Activated CD8-positive, alpha-beta memory T cell treated with anti-CD3 and anti-CD28 coated beads for 24 hours (primary cell): Measurements from ENCODE around the gene TIMM44.
"Not testable (repeated sequence)": the region's sequence is repeated elsewhere in the genome, so short reads cannot be mapped to it uniquely, and the experiment has no call there.

Experiments used
- DNase-seq: peaks from one replicate; pipeline ENCODE4 v3.0.0-alpha.2; 2020

Gene TIMM44

GRCh38 chr19:7976461-7976860 is 33.0 kb upstream of the TIMM44 start:
- no peak for DNase-seq

DNA sequence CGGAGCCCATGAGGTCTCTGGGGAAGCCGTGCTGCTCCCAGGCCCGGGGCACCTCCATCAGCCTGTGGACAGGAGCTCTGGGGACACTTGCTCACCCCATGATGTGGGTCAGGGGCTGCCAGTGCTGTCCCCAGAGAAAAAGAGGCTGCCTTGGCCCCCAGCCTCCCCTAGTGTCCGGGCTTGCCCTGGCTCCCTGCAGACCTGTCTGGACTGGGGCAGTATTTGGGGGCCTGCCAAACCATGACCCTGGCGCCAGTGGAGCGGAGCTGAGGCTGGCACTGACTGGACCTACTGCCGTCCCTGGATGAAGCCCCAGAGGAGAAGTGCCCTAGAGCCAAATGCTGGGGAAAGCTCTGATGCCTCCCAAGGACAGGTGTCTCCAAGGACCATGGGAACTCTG is 31.6 kb upstream of the TIMM44 start:
- no peak for DNase-seq

GRCh38 chr19:7973883-7974282 is 30.4 kb upstream of the TIMM44 start:
- DNase-seq, result no peak

GRCh38 chr19:7971553-7972520 is 28.4 kb upstream of the TIMM44 start:
- no peak for DNase-seq

DNA sequence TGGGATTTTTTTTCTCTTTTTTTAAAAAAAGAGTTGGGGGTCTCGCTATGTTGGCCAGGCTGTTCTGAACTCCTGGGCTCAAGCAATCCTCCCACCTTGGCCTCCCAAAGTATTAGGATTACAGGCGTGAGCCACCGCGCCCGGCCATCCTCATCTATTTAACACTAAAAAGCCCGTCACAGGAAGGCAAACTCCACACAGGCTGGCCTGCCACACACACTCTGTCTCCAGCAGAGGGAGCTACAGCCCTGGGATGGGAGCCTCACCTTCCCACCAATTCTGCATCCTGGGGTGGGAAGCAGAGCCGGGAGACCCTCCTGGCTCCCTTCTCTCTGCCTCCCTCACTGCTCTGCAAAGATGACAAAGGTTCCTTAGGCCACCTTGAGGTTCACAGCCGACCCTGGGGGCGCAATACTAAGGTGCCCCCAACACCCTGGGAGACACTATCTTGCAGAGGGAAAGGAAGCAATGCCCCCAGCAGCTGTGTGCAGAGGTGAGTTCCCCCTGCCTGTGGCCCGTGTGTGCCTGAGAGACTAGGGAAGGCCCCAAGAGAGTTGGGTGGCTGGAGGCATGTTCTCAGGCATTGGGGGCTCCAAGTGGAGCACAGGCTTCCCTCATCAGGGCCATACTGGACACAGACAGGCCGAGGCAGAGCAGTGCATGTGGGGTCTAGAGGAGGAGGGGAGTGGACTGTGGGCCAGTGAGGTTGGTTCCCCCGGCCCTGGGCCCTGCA is 27.4 kb upstream of the TIMM44 start:
- peak; percentile 67 for DNase-seq

DNA sequence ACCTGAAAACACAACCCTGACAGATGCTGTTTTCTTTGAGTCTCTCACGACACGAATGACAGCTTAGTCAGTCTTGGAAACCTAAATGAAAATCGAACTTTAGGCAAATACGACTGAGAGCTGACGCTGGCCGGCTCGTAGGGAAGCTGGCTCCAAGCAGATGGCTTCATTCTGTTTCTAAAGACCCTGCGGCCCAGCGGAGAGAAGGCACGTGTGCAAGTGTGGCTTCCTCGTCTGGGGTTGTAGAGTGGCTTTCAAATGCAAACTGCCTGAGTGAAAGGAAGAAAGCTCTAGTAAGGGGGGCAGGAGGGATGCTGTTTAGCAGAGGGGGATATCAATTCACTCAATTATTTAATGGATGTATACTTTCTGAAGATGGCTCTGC is 26.1 kb upstream of the TIMM44 start:
- no peak for DNase-seq

DNA sequence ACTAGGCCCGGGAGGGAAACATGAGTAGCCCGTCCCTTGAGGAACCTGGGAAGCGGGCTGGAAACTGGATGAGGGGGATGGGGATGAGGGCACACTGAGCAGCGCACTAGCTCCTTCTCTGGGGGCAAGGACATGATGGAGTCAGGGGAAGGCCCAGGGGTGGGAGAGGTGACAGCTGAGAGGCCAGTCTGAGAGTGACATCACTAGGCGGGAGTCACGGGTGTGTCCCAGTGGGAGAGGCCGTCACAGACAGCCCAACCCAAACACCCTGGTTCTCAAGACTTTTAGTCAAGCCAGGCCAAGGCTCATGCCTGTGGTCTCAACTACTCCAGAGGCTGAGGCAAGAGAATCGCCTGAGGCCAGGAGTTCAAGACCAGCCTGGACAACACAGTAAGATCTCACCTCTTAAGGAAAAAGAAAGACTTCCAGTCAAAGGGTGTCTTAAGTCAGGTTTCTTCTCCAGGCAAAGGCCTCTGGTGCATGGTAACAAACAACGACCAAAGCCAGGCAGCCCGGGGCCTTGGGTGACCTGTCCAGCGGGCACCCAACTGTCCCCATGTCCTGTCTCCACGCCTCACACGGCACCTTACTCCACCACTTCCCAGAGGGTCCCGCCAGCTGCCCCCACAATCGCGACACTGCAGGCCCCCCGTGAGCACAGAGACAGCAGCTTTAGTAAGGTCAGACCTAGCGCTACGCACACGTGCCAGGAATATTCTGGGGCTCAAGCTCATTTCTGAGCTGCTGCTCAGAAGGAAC is 25.5 kb upstream of the TIMM44 start:
- no peak for DNase-seq

DNA sequence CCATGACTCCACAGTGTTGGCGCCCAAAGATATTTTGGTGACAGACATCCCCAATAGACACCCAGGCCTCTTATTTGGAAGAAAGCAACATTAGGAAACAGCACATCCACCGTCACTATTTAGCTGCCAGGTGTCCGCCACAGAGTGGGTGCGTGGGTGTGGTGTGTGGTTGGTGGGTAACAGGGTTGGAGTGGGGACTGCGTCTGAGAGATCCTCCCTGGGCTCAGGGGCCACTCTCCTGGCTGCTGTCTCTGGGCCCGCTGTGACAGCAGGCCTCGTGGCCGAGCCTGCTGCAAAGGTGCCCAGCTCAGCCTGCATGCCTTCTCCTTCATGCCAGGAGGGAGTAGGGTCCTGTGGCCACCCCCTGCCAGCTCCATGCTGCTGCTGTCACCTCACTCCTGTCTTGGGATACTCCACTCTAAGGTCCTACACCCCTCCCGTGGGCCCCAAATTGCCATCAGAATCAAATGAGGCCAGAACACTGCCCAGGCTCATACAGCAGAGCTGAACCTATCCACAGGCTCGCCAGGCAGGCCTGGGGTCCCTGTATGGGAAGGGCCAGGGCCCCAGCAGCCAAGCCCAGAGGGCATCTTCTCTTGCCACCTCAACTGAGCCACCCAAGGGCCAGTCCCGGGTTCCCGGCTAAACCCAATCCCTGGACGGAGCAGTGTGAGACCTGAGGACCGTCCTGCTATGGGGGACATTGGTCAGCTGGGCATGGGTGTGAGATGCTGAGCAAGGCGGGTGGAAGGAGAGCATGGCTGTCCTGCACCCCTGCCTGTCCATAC is 24.7 kb upstream of the TIMM44 start:
- no peak for DNase-seq

GRCh38 chr19:7965921-7966665 is 22.6 kb upstream of the TIMM44 start:
- no peak for DNase-seq

- no peak for DNase-seq
Measured at GRCh38 chr19:7965259-7965841, 21.9 kb upstream of the TIMM44 start.

DNA sequence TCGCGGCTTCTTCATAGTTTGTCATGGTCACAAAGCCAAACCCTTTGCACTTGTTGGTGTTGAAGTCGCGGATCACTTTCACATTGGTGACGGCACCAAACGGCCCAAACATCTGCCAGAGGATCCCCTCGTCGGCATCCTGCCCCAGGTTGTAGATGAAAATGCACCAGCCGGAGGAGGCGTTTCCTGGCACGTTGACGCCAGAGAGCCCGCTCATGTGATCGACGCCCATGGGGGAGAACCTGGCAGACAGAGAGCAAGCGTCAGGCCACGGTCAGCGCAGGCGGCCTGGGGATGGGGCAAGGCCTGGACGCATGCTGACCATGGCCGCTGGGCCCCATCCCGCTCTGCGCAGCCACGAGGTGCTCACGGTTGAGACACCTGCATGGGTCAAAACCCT is 20.1 kb upstream of the TIMM44 start:
- no peak for DNase-seq

DNA sequence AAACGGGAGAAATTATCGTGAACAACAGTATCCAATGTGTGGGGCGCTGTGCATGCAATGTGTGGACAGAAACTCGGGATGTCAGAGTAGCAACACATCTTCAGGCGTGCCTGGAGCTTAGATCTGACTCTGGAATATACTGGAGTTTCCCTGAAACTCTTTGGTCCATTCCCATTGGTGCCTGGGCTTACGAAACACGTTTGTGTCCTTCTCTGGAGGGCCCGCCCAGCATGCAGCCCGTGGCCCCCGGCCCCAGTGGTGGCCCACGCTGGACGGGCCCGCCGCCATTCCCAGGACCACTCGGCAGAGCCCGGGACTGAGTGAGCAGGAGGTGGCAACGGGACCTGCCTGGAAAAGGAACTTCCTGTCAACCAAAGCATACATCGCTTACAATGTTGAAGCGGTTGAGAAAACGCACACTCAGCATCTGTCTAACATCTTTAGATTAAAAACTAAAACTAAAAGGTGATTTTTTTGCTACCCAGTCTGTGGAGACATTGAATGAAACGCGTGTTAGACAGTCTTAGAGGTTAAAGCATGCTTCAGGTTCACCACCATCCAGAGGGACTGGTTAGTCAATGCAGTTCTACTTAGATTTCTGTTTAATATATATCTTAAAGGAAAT is 19.3 kb upstream of the TIMM44 start:
- DNase-seq, result no peak

GRCh38 chr19:7961920-7962626 is 18.6 kb upstream of the TIMM44 start:
- DNase-seq, result no peak

DNA sequence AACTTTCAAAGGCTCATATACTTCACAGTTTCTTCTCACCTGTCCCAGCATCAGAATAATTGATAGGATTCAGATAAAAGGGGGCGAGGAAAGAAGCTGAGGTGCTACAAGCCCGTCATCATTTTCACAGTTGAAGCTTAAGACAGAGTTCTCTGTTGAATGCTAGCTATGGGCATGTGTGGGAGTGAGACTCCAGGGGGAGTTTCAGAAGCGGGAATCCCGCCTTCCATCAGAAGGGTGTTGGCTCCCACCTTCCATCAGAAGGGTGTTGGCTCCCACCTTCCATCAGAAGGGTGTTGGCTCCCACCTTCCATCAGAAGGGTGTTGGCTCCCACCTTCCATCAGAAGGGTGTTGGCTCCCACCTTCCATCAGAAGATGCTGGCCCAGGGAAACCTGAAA is 17.6 kb upstream of the TIMM44 start:
- not testable (repeated sequence) for DNase-seq

DNA sequence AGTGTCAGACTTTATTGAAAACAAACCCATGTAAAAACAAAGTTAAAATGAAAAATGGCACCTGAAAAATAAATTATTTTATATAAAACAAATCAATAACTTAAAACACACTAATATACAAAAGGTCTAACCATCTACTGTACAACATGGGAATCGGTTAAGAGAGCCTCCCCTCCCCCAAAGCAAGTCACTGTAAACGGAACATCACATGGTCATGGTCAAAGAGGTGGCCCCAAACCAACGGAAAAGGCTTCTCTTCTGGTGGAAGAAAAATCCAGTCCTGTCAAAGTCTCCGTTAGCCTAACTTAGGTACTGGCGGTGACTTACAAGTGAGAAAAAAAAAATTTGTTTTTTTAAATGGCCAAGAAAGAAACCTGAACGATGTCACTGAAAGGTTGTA is 15.7 kb upstream of the TIMM44 start:
- no peak for DNase-seq

GRCh38 chr19:7955696-7956095 is 12.2 kb upstream of the TIMM44 start:
- DNase-seq, result no peak

GRCh38 chr19:7953576-7953975 is 10.1 kb upstream of the TIMM44 start:
- no peak for DNase-seq

DNA sequence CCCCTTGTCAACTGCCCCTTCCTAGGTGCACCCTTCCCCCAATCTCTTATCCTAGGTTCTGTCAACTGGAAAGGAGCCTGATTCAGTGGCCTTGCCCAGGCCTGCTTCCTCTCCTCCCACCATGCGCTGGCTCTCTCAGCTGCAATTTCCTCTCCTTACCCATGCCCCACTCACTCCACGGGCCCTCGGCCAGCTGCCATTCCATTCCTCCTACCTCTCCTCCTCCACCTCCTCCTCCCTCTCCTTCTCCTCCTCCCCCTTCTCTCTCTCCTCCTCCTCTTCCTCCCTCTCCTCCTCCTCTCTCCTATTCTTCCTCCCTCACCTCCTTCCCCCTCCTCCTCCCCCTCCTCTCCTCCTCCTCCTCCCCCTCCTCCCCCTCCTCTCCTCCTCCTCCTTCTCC is 9.6 kb upstream of the TIMM44 start:
- no peak for DNase-seq

DNA sequence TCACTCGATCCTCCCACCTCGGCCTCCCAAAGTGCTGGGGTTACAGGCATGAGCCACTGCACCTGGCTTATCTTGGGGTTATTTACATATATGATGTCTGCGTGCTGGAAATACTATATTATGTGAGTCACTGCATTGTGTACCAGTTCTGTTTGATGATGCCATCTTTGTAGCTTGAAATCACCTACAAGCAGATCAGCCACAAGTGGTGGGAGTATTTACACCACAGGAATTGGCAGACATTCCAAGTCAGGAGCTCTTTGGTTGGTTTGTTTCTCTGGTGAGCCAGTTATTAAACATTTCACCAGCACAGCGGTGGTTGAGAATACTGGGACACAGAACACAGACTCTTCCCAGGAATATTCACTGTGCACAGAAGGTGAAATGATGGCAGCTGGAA is 4.5 kb upstream of the TIMM44 start:
- DNase-seq, result no peak

- DNase-seq, result peak; percentile 95
Measured at GRCh38 chr19:7944177-7944761, 803 bp upstream of the TIMM44 start.
